Upper lobe of left lung (tissue), 4 donors: ENCODE measurements around the gene MTHFD2.

Experiments
- EP300 ChIP-seq, 4 donors: sonication (generic); formaldehyde crosslinking; IDR thresholded peaks; one replicate each; pipeline ENCODE4 v1.5.1; 2017; ENCODE audit warnings: antibody characterized with exemption in 4 of 4, control low read depth in 2 of 4
- POLR2A ChIP-seq, 4 donors: fragments of 450-650 bp; IDR thresholded peaks; one replicate each; pipeline ENCODE4 v1.5.1; 2016 to 2017; ENCODE audit warnings: antibody characterized with exemption in 4 of 4, mild to moderate bottlenecking in 2 of 4
- TF ChIP-seq, protein P1 (sequence below), 6 experiments: fragments of 450-650 bp in 4 of 6; fragments of 200-600 bp in 2 of 6; sonication (generic) in 2 of 6; IDR thresholded peaks; one replicate each; pipeline ENCODE4 v1.5.1; 2016 to 2019; ENCODE audit warnings: antibody characterized with exemption in 6 of 6

DNA sequence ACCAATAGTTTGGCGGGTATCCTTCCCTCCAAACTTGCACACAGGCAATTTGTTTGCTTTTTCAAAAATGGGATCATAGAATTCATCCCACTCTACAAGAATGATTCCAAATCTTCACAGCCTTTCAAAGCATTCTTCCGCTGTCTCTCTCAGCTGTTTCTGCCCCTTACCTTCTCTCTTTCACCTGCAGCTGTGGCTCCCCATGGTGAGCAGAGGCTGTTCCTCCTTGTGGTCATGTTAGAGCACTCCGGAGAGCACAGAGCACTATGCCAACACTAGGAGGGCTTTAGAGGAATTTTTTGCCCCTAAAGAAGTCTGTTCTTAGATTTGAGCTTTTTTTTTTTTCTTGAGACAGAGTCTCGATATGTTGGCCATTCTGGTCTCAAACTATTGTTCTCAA lies 30.4 kb downstream of the MTHFD2 start:
- TF ChIP-seq, protein P1, sequence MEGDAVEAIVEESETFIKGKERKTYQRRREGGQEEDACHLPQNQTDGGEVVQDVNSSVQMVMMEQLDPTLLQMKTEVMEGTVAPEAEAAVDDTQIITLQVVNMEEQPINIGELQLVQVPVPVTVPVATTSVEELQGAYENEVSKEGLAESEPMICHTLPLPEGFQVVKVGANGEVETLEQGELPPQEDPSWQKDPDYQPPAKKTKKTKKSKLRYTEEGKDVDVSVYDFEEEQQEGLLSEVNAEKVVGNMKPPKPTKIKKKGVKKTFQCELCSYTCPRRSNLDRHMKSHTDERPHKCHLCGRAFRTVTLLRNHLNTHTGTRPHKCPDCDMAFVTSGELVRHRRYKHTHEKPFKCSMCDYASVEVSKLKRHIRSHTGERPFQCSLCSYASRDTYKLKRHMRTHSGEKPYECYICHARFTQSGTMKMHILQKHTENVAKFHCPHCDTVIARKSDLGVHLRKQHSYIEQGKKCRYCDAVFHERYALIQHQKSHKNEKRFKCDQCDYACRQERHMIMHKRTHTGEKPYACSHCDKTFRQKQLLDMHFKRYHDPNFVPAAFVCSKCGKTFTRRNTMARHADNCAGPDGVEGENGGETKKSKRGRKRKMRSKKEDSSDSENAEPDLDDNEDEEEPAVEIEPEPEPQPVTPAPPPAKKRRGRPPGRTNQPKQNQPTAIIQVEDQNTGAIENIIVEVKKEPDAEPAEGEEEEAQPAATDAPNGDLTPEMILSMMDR (IDR thresholded peaks at IDR 0.05) = no peak
- TF ChIP-seq EP300 (IDR thresholded peaks at IDR 0.05) (no peak), POLR2A (IDR thresholded peaks at IDR 0.05) (no peak)
